Caco-2 (cell line): ENCODE results near the gene KLK4. TPM values are rescaled to one million over a fixed set of nuclear protein-coding genes. Genes with fewer than 3 reads are reported as not detected.

Source experiments
- BruUV-seq: library from RNA; stranded (reverse); fragments of 400-500 nt; replicated peaks from 2 replicates; lab custom pipeline; 2021; lab: Mats Ljungman, UMichigan
- CTCF ChIA-PET: fragments of 300-600 bp; sonication (Branson Sonifier 250); formaldehyde crosslinking; loops from one replicate; lab custom pipeline; 2022; ENCODE audit warnings: antibody characterized with exemption; lab: Charles Lee
- POLR2A ChIA-PET: fragments of 300-600 bp; sonication (Branson Sonifier 250); formaldehyde crosslinking; loops from one replicate; lab custom pipeline; 2022; ENCODE audit warnings: antibody characterized with exemption; lab: Charles Lee
- DNase-seq, 2 experiments: peaks; one replicate each; pipeline versions ENCODE4 v3.0.0 to v3.0.0-alpha.2; 2020 to 2022
- H3K27me3 ChIP-seq: replicated peaks from 2 replicates; pipeline ENCODE4 v1.6.0; 2011; ENCODE audit warnings: low read length; ENCODE audit not compliant: control insufficient read depth, insufficient read depth
- H3K36me3 ChIP-seq: 2 replicates; pipeline ENCODE4 v1.5.1; 2011; ENCODE audit warnings: low read length; ENCODE audit not compliant: control insufficient read depth, insufficient read depth
- H3K4me1 ChIP-seq: fragments of 250-450 bp; sonication (Bioruptor Pico); 2 replicates; pipeline ENCODE4 v1.5.1; 2020; ENCODE audit warnings: mild to moderate bottlenecking
- H3K4me3 ChIP-seq: 2 replicates; pipeline ENCODE4 v1.5.1; 2011; ENCODE audit warnings: low read depth, mild to moderate bottlenecking, control low read depth, low read length
- H3K9me3 ChIP-seq: fragments of 250-450 bp; sonication (Bioruptor Pico); 2 replicates; pipeline ENCODE4 v1.5.1; 2020; ENCODE audit warnings: mild to moderate bottlenecking, moderate library complexity
- H3K27ac Mint-ChIP-seq: one replicate; pipeline ENCODE4 v1.8.0; 2022; ENCODE audit warnings: mixed read lengths; ENCODE audit not compliant: unreplicated experiment
- H3K27me3 Mint-ChIP-seq: one replicate; pipeline ENCODE4 v1.8.0; 2022; ENCODE audit warnings: mixed read lengths; ENCODE audit not compliant: insufficient read depth, unreplicated experiment
- H3K36me3 Mint-ChIP-seq: one replicate; pipeline ENCODE4 v1.8.0; 2022; ENCODE audit warnings: mild to moderate bottlenecking, mixed read lengths; ENCODE audit not compliant: insufficient read depth, unreplicated experiment
- H3K4me1 Mint-ChIP-seq: one replicate; pipeline ENCODE4 v1.8.0; 2022; ENCODE audit warnings: low read depth, mixed read lengths; ENCODE audit not compliant: unreplicated experiment
- H3K4me3 Mint-ChIP-seq: one replicate; pipeline ENCODE4 v1.8.0; 2022; ENCODE audit warnings: mild to moderate bottlenecking, moderate library complexity, mixed read lengths; ENCODE audit not compliant: unreplicated experiment
- H3K9me3 Mint-ChIP-seq: one replicate; pipeline ENCODE4 v1.8.0; 2022; ENCODE audit warnings: mixed read lengths; ENCODE audit not compliant: unreplicated experiment
- intact Hi-C: fragments of 100-400 bp; cut with micrococcal nuclease; formaldehyde crosslinking; loops from one replicate; pipeline ENCODE4 v1.10.0; 2022; ENCODE audit not compliant: unreplicated experiment
- total RNA-seq: library from RNA; stranded (reverse); gene quantifications from 2 replicates; pipeline ENCODE4 v1.2.3, GENCODE V29; 2022
- TF ChIP-seq, protein P1 (sequence below), 2 experiments: fragments of 200-600 bp in 1 of 2; IDR thresholded peaks; 1 replicate in 1 of 2; 2 replicates in 1 of 2; pipeline versions ENCODE4 v1.5.1 to v1.8.0; 2011 to 2022; ENCODE audit warnings: antibody characterized with exemption in 1 of 2, control low read depth in 1 of 2, inconsistent platforms in 1 of 2, low read depth in 1 of 2, low read length in 1 of 2, mild to moderate bottlenecking in 1 of 2, moderate library complexity in 1 of 2; ENCODE audit not compliant: insufficient read depth in 1 of 2, severe bottlenecking in 1 of 2, unreplicated experiment in 1 of 2

The KLK4 gene
- total RNA-seq, 1 experiment from 2014 or later = not detected

DNA sequence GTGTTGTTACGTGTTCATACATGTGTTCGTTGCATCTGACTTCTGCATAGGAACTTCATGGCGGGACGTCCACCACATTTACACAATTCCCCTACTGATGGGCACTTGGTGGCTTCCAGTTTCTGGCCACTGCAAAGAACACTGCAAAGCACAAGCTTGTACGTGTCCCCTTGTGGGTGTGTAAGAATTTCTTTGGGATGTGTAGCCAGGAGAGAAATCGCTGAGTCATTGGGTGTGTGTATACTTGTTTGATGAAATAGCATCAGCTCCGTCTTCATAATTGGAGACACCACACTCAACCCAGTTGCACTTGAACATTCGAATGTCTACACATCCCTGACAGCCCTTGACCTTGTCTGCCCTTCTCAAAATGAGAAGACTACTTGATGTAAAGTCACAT is 22.4 kb upstream of the KLK4 start:
- DNase-seq = no peak
- intact Hi-C loops = no loop called here
- ChIA-PET CTCF (no interaction called here), POLR2A (no interaction called here)
- H3K9me3 Mint-ChIP-seq = no peaks in the 10 kb centered on the region
- no peaks in the 10 kb centered on the region; the same call in 1 of the 2 replicates for H3K4me1 ChIP-seq
- 0 out of 2 replicates have a peak, but pooled peaks cover 2% of the 10 kb centered on the region for H3K27me3 ChIP-seq
- BruUV-seq = no TSS peak
- H3K4me3 Mint-ChIP-seq = no peak overlapping the region
- no peaks in the 10 kb centered on the region for H3K36me3 ChIP-seq
- H3K4me3 ChIP-seq = no peak overlapping the region
- no peaks in the 10 kb centered on the region for H3K4me1 Mint-ChIP-seq
- H3K36me3 Mint-ChIP-seq = no peaks in the 10 kb centered on the region
- H3K27ac Mint-ChIP-seq = no peak overlapping the region
- H3K9me3 ChIP-seq = no peaks in the 10 kb centered on the region
- H3K27me3 Mint-ChIP-seq = peaks cover 15% of the 10 kb centered on the region
- TF ChIP-seq, protein P1, sequence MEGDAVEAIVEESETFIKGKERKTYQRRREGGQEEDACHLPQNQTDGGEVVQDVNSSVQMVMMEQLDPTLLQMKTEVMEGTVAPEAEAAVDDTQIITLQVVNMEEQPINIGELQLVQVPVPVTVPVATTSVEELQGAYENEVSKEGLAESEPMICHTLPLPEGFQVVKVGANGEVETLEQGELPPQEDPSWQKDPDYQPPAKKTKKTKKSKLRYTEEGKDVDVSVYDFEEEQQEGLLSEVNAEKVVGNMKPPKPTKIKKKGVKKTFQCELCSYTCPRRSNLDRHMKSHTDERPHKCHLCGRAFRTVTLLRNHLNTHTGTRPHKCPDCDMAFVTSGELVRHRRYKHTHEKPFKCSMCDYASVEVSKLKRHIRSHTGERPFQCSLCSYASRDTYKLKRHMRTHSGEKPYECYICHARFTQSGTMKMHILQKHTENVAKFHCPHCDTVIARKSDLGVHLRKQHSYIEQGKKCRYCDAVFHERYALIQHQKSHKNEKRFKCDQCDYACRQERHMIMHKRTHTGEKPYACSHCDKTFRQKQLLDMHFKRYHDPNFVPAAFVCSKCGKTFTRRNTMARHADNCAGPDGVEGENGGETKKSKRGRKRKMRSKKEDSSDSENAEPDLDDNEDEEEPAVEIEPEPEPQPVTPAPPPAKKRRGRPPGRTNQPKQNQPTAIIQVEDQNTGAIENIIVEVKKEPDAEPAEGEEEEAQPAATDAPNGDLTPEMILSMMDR (IDR thresholded peaks at IDR 0.05; ENCODE audit: insufficient read depth in 1 of 2, low read depth in 1 of 2, low read length in 1 of 2, severe bottlenecking in 1 of 2, unreplicated experiment in 1 of 2) = no peak

DNA sequence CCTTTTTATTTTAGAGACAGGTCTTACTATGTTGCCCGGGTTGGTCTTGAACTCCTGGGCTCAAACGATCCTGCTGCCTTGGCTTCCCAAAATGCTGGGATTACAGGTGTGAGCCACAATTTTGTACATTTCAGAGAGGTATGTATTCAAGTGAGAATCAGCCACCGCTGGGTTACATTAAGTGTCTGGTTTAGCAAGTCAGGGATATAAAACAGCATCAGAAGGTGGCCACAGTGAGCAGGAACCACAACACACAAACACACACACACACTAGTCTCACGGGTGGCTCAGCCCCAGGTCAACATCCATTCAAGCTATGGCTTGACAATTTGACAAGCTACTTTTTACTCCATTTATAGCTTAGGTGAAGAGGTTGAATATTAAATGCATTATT is 21.5 kb upstream of the KLK4 start:
- ChIA-PET POLR2A (no interaction called here), CTCF (interaction anchor here (0.7 kb wide), 1 partner anchor 135 kb away, joined by 3 read pairs; no protein-coding TSS in a partner anchor)
- Histone ChIP-seq H3K4me3 (no peak overlapping the region), H3K27me3 (0 out of 2 replicates have a peak, but pooled peaks cover 2% of the 10 kb centered on the region), H3K36me3 (no peaks in the 10 kb centered on the region), H3K9me3 (no peaks in the 10 kb centered on the region), H3K4me1 (no peaks in the 10 kb centered on the region; the same call in 1 of the 2 replicates)
- Mint-ChIP-seq H3K4me1 (no peaks in the 10 kb centered on the region), H3K27me3 (peaks cover 14% of the 10 kb centered on the region), H3K4me3 (no peak overlapping the region), H3K9me3 (no peaks in the 10 kb centered on the region), H3K27ac (no peak overlapping the region), H3K36me3 (no peaks in the 10 kb centered on the region)
- intact Hi-C loops = no loop called here
- no peak for DNase-seq
- TF ChIP-seq, protein P1 (IDR thresholded peaks at IDR 0.05; ENCODE audit: insufficient read depth in 1 of 2, low read depth in 1 of 2, low read length in 1 of 2, severe bottlenecking in 1 of 2, unreplicated experiment in 1 of 2) = no peak
- no TSS peak for BruUV-seq

DNA sequence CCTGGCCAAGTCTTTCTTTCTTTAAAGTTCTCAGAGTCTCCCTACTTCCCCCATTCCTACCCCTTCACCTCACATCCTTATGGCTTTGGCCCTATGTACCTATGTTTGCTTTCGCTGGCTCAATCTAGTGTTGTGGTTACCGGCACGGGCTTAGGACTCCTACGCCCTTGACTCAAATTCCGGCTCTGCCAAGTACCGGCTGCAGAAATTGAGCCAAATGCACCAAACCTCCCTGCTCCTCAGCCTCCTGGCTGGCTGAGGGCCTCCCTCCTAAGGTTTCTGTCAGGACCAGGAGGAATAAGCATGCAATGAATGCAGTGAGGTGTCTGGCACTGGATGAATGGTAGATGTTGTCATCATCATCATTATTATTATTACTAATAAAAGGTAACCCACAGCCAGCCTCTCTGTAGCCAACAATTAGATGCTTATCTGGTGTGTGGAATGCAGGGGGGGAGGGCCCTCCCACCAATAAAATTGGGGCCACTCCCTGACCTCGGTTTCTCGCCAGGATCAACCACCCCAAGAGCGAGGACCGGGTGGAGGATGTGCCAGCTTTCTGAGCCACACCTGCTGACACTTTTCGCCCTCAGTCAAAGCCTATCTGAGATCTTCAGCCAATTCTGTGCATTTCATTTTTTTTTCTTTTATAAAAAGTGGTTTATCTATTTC is 21.0 kb upstream of the KLK4 start:
- no peaks in the 10 kb centered on the region for H3K9me3 Mint-ChIP-seq
- CTCF ChIA-PET = interaction anchor here (0.7 kb wide), 1 partner anchor 134 kb away, joined by 3 read pairs; no protein-coding TSS in a partner anchor
- H3K4me1 ChIP-seq = no peaks in the 10 kb centered on the region; the same call in 1 of the 2 replicates

More for the DNA sequence above, 21.0 kb upstream of the KLK4 start:
- no peak for DNase-seq
- no peak overlapping the region for H3K4me3 Mint-ChIP-seq
- Histone ChIP-seq H3K27me3 (0 out of 2 replicates have a peak, but pooled peaks cover 2% of the 10 kb centered on the region), H3K9me3 (no peaks in the 10 kb centered on the region), H3K36me3 (no peaks in the 10 kb centered on the region), H3K4me3 (no peak overlapping the region)
- BruUV-seq = no TSS peak
- H3K4me1 Mint-ChIP-seq = no peaks in the 10 kb centered on the region
- TF ChIP-seq, protein P1 (IDR thresholded peaks at IDR 0.05; ENCODE audit: insufficient read depth in 1 of 2, low read depth in 1 of 2, low read length in 1 of 2, severe bottlenecking in 1 of 2, unreplicated experiment in 1 of 2) = no peak
- no peak overlapping the region for H3K27ac Mint-ChIP-seq
- no peaks in the 10 kb centered on the region for H3K36me3 Mint-ChIP-seq
- H3K27me3 Mint-ChIP-seq = peaks cover 15% of the 10 kb centered on the region
- POLR2A ChIA-PET = no interaction called here
- intact Hi-C loops = no loop called here
